PC-3 (cell line): ENCODE results near the gene SOX18.

Source experiments
- CTCF ChIP-seq: fragments of 300-600 bp; sonication (generic); conservative IDR thresholded peaks from 2 replicates; pipeline ENCODE4 v1.5.1; 2017; ENCODE audit warnings: antibody characterized with exemption, low read depth, mild to moderate bottlenecking, low read length
- EZH2 ChIP-seq: fragments of 300-600 bp; sonication (generic); IDR thresholded peaks from one replicate; pipeline ENCODE4 v1.6.1; 2017; ENCODE audit warnings: antibody characterized with exemption, mild to moderate bottlenecking, low read length; ENCODE audit not compliant: unreplicated experiment
- EZH2phosphoT487 ChIP-seq: fragments of 300-600 bp; sonication (generic); IDR thresholded peaks from 2 replicates; pipeline ENCODE4 v1.6.1; 2018; ENCODE audit warnings: mild to moderate bottlenecking, antibody characterized with exemption, low read length, borderline replicate concordance

GRCh38 chr20:64052987-64053840 is 3.8 kb upstream of the SOX18 start:
- TF ChIP-seq CTCF = no peak
- TF ChIP-seq EZH2 = no peak
- no peak for TF ChIP-seq EZH2phosphoT487
